ENCODE results near the gene RPS27.

Gene RPS27

DNA sequence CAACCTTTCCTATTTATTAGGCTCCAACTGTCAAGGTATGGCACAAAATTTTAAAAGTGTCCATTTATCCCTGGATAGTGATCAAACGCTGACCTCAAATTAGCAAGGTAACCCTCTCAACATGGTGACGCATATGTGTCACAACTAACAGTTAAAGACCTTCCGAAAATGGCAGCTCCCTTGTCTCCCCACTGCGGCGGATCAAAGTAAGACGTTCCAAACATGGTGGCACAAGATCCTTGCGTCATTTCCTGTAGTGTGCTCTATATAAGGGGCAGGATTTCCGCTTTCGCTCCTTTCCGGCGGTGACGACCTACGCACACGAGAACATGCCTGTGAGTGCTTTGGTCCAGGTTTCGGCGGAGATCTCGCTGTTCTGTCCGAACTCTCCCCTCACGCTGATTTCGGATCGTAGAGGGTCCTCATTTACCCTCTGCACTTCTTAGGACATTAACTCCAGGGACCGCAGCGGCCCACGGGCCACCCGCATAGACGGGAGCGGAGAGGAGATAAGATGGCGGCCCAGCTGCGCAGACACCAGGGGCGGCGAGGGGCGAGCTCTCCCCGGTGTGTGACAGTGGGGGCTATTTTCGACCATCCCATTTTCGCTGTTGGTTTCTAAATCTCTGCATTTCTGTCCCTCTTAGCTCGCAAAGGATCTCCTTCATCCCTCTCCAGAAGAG lies at the start of gene RPS27:
Gene RPS27, plus strand, starts transcription at position 295 of the 683 bp plus-strand sequence. Its CDS starts 35 bp downstream, at position 330.
- peak; percentile 91 for DNase-seq (ENCODE audit: low spot score)

- no peak for DNase-seq (ENCODE audit: low spot score)
These were observed 48.5 kb upstream of the RPS27 start for GRCh38 chr1:153941826-153942725.

GRCh38 chr1:153942766-153943549 lies 47.6 kb upstream of the RPS27 start:
- no peak for DNase-seq (ENCODE audit: low spot score)

GRCh38 chr1:153944005-153944826 lies 46.3 kb upstream of the RPS27 start:
- DNase-seq (ENCODE audit: low spot score) = no peak

GRCh38 chr1:153944827-153945117 lies 45.8 kb upstream of the RPS27 start:
- no peak for DNase-seq (ENCODE audit: low spot score)

DNA sequence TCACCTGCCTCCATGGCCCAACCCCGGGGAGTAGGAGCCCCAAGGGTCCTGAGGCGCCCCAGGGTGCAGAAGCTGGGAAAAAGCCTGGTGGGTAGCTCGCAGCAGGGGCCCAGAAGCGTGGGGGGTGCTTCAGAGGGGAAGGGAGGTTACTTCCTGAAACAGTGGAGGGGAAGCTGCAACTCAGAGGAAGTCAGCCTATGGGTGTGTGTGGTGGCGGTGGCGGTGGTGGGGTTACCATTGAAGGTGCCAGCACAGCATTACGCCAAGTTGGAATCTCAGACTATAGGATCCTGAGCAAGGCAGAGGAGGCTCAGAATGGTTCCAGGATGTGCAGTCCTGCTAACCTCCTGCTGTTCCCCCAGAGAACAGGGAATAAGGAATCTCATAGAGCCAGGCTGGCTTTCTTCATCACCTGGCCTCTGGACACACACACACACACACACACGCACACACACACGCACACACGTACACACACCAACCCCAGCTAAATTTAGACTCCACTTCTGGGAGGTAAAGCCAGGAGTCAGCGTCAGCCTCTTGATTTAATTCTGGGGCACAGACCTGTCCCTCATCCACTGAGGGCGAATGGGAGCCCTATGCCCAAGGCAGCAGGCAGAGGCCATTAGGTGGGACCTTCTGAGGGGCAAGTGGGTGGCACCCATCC lies 45.3 kb upstream of the RPS27 start:
- DNase-seq (ENCODE audit: low spot score) = no peak

DNA sequence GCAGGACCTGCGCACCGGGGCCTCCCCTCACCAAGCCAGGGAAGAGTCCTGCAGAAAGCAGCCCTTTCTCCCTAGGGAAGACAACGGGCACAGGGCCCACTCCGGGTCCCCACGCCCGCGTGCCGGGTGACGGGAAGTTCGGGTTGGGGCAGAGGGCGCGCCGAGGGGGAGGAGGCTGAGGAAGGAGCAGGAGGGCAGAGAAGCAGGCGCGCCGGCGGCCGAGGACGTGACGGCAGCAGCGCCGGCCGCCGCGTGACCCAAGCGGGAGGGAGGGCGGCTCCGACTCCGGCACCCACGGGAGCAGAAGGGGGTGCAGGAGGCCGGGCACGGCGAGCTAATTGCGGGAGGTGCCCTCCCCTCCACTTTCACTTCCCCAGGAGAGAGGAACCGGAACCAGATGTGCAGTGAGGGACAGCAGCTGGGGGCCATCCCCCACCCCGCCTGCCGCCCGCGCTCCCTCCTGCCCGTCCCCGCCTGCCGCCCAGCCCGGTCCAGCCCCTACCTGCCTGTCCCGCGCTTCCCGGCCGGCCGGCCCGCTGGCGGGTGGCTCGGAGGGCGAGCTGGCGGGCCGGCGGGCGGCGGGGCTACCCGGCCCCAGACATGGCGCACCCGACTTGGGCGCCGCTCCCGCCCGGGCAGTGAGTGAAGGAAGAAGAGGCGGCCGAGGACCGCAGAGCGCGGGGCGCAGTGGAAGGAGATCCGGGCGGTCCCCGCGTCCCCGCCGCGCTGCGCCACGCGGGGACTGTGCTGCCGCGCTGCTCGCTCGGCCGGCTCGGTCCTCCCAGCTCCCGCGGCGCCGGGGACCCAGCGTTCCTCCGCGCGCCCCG lies 44.6 kb upstream of the RPS27 start:
- DNase-seq (ENCODE audit: low spot score) = peak; percentile 66

DNA sequence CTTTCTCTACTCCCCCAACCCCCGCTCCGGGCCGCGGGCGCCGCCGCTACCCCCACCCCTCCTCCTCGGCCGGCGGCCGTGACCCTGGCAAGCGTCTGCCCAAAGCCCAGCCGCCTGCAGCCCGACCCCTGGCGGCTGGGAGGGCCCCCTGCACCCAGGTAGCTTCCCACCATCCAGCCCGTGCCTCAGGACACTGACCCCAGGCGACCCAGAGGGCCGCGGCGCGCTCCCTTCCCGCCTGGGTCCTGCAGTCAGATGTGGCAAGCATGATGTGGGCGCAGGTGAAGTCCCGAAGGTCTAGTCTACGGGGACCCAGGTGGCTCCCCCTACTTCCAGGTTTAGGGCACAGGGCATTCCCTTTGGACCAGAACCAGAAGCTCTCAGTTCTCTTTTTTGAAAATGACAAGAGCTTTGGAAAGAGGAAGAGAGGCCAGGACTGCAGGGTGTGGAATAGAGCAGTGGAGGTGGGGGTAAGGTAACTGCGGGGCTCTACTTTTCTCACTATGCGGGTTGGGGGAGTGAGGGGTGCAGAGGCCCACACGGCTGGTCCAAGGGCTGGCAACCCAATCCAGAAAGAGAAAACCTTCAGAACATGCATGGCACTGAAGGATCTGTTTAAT lies 43.8 kb upstream of the RPS27 start, which contains the start of gene DENND4B:
Gene DENND4B, minus strand, starts transcription at position 97 of the 620 bp plus-strand sequence. CDS start 2,344 bp downstream, outside the sequence.
- peak; percentile 88 for DNase-seq (ENCODE audit: low spot score)

DNA sequence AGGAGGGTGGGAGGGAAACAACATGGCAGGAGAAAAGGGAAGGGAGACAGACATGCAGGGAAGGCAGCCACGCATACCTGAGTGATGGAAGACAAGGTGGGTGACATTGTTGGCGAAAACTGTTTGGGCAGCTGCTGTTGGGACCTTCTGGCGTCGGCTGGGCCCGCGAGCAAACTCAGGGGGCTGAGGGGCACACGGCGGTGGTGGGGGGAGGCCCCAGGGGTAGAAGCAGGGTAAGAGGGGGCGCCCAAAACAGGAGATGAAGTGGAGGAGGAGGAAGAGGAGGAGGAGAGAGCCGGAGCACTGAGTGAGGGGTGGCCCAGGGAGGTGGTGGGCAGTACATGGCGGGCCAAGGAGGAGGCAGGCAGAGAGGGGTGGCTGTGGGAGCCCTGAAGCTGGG lies 39.4 kb upstream of the RPS27 start:
- DNase-seq (ENCODE audit: low spot score) = no peak

DNA sequence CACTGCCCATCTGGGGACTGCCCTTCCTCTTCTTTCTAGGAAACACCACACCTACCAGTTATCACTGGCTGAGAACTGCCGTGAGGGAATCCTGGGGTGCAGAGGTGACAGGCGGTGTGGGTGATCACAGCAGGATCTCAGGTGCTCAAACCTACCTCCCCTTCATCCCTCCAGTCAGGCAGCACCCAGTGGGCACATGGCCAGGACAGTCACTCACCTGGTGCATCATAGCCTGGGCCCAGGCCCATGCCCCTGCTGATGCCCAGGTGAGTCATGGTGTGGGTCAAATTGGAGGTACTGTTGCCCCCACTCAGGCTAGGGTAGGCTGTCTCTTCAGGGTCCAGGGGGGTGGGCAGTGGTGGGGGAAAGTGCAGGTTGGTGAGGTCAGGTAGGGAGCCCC lies 38.8 kb upstream of the RPS27 start:
- DNase-seq (ENCODE audit: low spot score) = no peak

DNA sequence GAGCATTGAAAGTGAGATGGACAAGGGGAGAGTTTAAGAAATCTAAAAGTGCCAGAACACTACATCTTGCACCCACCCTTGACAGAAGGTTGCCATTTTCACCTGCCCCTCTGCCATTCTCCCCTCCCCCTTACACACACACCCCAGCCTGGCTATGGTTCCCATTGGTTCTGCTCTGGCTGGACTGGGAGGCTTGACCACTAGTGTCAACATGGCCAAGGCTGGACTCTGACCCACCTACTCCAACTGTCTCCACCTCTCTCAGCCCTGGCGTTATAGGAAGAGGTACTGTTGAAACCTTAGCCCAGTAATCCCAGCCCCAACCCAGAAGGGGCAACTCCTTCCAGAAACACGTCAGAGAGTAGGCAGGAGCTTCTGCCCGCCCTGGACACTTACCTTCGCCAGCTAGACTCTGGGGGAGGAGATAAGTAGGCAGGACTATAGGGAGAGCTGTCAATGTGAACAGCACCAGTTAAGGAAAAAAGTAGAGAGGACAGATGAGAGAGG lies 36.6 kb upstream of the RPS27 start:
- DNase-seq (ENCODE audit: low spot score) = no peak

DNA sequence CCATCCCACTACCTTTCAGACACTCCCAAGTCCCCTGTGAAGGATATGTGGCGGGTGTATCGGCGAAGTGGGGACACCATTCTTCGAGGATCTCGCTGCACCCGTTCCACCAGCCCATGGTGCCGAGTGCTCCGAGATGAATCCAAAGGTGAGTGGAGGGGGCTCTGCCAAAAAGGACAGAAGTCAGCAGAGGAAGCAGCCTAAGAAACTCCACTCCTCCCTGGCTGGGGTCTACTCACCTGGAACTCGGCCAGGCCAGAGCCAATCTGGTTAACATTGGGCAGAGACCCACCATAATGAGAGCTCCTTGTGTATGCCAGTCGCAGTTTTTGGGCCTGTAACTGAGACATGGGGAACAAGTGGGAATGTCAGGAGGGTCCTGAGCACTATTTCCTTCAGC lies 35.7 kb upstream of the RPS27 start:
- DNase-seq (ENCODE audit: low spot score) = no peak

- DNase-seq (ENCODE audit: low spot score) = no peak
These were observed 33.4 kb upstream of the RPS27 start for GRCh38 chr1:153956997-153957715.

GRCh38 chr1:153957744-153958110 lies 32.8 kb upstream of the RPS27 start:
- DNase-seq (ENCODE audit: low spot score) = no peak

- DNase-seq (ENCODE audit: low spot score) = peak; percentile 98
These were observed 32.2 kb upstream of the RPS27 start, which contains the start of gene CRTC2 for GRCh38 chr1:153958111-153958960. CRTC2 (minus strand) TSS chr1:153958612; CDS start chr1:153958497, 115 bp downstream.

DNA sequence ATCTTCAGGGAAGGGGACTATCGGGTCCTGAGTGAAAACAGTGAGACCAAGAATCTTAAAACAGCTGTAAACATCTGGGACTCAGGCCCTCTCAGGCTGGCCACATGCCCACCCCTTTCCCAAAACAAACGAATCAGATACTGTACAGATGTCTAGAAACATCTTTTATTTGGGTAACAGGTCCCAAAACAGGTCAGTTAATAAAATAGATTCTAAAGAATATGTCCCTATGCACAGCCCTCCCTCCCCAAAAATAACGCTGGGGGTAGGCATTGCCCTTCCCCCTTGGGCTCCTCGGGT lies 31.7 kb upstream of the RPS27 start:
- DNase-seq (ENCODE audit: low spot score) = no peak

DNA sequence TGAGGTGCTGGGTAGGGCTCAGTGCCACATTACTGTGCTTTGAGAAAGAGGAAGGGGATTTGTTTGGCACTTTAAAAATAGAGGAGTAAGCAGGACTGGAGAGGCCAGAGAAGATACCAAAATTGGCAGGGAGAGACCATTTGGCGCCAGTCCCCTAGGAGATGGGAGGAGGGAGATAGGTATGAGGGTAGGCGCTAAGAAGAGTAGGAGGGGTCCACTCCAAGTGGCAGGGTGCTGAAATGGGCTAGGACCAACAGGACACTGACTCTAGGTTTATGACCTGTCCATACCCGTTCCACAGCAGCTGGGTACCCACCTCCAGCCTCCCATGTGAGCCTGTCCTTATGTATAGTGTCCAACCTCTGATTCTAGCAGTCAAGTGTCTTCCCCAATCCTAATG lies 31.1 kb upstream of the RPS27 start:
- no peak for DNase-seq (ENCODE audit: low spot score)

GRCh38 chr1:153960206-153960605 lies 30.4 kb upstream of the RPS27 start:
- DNase-seq (ENCODE audit: low spot score) = no peak

All from ecto neural progenitor cell (in vitro differentiated cells).